GM21576 (cell line): ENCODE measurements around the gene PAFAH1B1.
"Not testable (repeated sequence)": the region's sequence is repeated elsewhere in the genome, so short reads cannot be mapped to it uniquely, and the experiment has no call there.

Experiments used
- ATAC-seq: cut with Tn5 transposase; IDR thresholded peaks from one replicate; pipeline ENCODE4 v1.9.1; 2021; ENCODE audit warnings: mild to moderate bottlenecking, moderate library complexity; ENCODE audit not compliant: unreplicated experiment

The PAFAH1B1 gene

DNA sequence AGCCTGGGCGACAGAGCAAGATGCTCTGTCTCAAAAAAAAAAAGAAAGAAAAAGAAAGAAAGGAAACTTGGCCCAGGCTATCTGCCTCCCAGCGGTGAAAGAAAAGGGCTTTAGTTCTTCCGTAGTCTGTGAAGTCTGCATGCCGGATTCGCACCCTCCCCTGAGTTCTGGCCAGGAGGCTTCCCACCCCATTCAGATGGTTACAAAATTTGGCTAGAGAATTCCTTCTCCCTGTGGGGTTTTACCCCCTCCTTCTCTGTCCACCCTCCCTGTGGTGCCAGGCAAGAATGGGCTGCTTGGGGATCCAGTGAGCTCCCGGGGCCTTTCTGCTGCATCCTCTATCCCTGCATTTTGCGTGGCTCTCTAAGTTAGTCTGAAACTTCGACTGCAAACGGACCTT, 37.8 kb downstream of the PAFAH1B1 start:
- no peak for ATAC-seq

DNA sequence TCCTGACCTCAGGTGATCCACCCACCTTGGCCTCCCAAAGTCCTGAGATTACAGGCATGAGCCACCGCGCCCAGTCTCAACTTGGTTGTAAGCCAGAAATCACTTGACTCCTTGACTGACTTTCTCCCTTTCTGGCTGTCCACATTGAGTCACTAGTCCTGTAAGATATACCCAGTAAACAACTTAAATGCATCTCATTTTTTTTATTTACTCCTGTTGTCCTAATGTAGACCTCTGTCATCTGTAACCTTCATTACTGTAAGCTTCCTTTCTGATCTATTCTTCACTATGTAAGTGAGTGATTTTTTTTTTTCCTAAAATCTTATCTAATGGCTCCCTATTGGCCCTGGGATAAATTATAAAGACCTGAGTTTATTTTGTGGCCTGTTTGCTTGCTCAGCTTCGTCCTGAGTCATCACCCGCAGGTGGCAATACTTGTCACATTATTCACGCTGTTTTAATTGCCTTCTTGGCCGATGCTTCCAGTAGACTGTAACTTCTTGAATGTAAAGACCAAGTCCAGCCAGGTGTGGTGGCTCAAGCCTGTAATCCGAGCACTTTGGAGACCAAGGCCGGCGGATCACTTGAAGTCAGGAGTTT, 41.0 kb downstream of the PAFAH1B1 start:
- no peak for ATAC-seq

DNA sequence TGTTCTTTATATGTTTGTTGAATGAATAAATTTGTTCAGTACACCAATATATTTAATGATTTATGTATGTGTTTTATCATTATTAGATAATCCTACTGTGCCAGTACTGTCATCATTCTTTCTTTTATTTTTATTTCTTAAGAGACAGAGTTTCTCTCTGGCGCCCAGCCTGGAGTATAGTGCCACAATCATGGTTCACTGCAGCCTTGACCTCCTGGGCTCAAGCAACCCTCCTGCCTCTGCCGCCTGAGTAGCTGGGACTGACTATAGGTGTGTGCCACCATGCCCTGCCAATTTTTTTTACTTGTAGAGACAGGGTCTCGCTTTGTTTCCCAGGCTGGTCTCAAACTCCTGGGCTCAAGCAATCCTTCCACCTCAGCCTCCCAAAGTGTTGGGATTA, 41.8 kb downstream of the PAFAH1B1 start:
- ATAC-seq: no peak

DNA sequence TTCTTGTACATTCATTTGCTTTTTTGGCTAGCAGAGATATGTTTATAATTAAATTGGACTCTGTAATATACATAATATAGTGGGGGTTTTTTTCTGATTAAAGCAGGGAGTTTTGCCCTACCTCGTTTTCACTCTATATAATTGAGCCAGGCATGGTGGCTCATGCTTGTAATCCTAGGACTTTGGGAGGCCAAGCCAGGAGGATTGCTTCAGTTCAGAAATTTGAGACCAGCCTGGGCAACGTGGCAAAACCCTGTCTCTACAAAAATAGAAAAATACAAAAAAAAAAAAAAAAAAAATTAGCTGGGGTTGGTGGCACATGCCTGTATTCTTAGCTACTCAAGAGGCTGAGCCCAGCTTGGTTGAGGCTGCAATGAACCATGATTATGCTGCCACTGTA, 42.2 kb downstream of the PAFAH1B1 start:
- no peak for ATAC-seq

DNA sequence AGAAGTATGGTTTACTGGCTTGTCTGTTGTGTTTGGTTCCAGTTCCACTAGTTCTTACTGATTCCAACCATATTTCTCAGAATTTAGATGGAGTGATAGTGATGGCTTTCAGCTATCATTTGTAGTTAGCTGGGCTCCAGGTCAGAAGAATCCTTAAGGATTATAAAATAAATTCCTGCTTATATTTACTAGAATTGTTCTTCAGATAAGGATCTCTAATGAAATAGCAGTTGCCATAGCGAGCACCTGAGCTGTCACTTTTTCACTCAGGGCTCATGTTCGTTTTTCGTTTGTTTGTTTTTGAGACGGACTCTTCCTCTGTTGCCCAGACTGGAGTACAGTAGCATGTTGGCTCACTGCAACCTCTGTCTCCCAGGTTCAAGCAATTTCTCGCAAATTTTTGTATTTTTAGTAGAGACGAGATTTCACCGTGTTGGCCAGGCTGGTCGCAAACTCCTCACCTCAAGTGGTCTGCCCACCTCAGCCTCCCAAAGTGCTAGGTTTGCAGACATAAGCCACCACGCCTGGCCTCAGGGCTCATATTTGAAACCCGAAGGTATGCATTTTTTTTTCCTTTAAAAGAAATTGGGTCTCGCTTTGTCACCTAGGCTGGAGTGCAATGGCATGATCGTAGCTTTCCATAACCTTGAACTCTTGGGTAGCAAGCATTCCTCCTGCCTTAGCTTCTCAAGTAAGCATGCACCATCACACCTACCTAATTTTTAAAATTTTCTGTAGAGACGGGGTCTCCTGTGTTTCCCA, 42.9 kb downstream of the PAFAH1B1 start:
- no peak for ATAC-seq

DNA sequence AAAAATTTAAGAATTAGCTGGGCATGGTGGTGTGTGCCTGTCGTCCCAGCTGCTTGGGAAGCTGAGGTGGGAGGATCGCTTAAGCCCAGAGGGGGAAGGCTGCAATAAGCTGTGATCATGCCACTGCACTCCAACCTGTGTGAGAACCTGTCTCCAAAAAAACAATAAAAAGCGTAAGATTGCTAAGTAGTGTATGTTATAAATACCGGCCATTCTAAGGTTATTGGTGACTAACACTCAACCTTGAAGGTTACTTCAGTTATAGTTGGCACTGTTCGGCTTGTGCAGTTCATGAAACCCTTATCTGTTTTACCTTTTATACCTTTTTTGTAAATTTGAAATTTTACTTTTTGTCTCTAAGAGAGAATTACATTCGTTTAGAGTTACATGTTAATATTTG, 44.0 kb downstream of the PAFAH1B1 start:
- no peak for ATAC-seq

DNA sequence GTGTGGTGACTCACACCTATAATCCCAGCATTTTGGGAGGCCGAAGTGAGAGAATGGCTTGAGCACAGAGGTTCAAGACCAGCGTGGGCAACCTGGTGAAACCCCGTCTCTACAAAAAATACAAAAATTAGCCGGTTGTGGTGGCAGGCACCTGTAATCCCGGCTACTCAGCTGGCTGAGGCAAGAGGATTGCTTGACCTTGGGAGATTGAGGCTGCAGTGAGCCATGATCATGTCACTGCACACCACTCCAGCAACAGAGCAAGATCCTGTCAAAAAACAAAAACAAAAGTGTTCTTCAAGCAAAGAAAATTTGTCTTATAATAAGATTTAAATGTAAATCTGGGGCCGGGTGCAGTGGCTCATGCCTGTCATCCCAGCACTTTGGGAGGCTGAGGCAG, 51.5 kb downstream of the PAFAH1B1 start:
- ATAC-seq: no peak

DNA sequence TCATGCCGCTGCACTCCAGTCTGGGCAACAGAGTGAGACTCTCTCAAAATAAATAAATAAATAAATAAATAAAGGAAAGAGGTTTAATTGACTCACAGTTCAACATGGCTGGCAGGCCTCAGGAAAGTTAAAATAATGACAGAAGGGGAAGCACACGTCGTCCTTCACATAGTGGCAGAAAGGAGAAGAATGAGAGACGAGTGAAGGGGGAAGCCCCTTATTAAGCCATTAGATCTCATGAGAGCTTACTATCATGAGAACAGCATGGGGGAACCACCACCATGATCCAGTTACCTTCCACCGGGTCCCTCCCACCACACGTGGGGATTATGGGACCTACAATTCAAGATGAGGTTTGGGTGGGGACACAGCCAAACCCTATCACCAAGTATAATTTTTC, 54.5 kb downstream of the PAFAH1B1 start:
- no peak for ATAC-seq

DNA sequence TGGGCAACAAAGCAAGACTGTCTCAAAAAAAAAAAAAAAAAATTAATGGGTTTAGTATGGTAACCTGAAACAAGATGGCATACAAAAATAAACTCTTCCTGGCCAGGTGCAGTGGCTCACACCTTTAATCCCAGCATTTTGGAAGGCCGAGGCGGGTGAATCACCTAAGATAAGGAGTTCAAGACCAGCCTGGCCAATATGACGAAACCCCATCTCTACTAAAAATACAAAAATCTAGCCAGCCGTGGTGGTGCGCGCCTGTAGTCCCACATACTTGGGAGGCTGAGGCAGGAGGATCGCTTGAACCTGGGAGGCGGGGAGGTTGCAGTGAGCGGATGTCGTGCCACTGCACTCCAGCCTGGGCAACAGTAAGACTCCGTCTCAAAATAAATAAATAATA, 55.7 kb downstream of the PAFAH1B1 start:
- ATAC-seq: no peak

DNA sequence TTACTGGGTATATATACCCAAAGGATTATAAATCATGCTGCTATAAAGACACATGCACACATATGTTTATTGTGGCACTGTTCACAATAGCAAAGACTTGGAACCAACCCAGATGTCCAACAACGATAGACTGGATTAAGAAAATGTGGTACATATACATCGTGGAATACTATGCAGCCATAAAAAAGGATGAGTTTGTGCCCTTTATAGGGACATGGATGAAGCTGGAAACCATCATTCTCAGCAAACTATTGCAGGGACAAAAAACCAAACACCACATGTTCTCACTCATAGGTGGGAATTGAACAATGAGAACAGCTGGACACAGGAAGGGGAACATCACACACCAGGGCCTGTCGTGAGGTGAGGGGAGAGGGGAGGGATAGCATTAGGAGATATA, 59.5 kb downstream of the PAFAH1B1 start:
- ATAC-seq: not testable (repeated sequence)

DNA sequence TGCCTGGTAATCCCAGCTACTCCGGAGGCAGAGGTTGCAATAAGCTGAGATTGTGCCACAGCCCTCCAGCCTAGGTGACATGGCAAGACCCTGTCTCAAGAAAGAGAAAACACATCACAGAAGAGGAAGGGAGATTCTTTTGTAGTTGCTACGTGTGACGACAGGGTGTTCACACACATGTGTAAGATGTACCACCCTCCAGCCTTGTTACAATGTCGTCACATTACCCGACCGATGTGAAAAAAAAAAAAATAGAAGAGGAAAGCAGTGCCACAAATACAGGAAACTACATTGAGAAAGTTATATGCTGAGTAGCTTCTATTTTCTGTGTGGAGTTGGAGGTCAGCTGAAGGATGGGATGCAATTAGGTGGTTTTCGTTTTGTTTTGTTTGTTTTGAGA, 62.1 kb downstream of the PAFAH1B1 start:
- ATAC-seq: no peak

DNA sequence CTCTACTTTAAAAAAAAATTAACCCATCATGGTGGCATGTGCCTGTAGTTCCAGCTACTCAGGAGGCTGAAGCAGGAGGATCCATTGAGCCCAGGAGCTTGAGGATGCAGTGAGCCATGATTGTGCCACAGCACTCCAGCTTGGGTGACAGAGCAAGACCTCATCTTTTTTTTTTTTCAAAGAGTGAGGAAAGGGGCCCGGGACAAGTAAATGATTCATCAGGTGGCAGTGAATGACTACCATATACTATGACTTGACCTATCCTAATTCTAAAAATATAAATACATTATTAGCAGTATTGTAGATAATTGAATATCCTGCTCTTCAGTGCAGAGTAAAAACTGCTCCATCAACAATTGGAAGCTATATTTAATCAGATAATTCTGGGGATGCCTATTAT, 62.8 kb downstream of the PAFAH1B1 start:
- ATAC-seq: no peak

DNA sequence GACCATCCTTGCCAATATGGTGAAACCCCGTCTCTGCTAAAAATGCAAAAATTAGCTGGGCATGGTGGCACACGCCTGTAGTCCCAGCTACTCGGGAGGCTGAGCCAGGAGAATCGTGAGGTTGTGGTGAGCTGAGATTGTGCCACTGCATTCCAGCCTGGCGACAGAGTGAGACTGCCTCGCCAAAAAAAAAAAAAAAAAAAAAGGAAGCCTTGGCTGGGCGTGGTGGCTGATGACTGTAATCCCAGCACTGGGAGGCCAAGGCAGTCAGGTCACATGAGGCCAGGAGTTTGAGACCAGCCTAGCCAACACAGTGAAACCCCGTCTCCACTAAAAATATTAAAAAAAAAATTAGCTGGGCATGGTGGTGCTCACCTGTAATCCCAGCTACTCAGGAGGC, 65.9 kb downstream of the PAFAH1B1 start:
- not testable (repeated sequence) for ATAC-seq

DNA sequence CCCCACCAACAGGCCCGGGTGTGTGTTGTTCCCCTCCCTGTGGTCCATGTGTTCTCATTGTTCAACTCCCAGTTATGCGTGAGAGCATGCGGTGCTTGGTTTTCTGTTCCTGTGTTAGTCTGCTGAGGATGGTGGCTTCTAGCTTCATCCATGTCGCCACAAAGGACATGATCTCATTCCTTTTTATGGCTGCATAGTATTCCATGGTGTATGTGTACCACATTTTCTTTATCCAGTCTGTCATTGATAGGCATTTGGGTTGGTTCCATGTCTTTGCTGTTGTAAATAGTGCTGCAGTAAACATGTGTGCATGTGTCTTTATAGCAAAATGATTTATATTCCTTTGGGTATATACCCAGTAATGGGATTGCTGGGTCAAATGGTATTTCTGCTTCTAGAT, 67.0 kb downstream of the PAFAH1B1 start:
- ATAC-seq: not testable (repeated sequence)

DNA sequence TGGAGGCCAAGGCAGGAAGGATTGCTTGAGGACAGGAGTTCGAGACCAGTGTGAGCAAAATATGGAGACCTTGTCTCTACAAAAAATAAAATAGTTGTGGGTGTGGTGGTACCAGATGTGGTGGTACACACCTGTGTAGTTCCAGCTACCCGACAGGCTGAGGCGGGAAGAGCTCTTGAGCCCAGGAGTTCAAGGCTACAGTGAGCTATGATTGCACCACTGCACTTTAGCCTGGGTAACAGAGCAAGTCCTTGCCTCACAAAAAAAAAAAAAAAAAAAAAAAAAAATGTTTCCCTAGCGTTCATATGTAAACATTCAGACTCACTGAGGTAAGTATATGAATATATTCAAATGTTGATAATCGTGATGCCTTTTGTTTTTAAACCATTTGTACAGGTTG, 78.6 kb downstream of the PAFAH1B1 start:
- ATAC-seq: no peak

DNA sequence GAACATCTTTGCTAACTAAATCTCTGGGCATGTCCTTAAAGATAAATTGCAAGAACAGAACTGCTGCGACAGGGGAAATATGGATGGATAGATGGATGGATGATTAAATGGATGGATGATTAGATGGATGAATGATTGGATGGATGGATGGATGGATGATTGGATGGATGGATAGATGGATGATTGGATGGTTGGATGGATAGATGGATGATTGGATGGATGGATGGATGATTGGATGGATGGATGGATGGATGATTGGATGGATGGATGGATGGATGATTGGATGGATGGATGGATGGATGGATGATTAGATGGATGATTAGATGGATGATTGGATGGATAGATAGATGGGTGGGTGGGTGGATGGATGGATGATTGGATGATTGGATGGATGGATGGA, 85.8 kb downstream of the PAFAH1B1 start:
- not testable (repeated sequence) for ATAC-seq

DNA sequence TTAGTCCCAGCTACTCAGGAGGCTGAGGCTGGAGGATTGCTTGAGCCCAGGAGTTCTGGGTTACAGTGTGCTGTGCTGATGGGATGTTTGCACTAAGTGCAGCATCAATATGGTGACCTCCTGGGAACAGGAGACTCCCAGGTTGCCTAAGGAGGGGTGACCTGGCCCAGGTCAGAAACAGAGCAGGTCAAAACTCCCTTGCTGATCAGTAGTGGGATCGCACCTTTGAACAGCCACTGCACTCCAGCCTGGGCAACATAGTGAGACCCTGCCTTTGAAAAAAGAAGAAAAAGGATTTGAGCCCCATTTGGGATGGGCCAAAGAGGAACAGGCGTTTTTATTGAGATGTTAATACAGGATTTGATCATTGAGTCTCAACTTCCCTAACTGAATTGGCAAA, 87.5 kb downstream of the PAFAH1B1 start:
- no peak for ATAC-seq

DNA sequence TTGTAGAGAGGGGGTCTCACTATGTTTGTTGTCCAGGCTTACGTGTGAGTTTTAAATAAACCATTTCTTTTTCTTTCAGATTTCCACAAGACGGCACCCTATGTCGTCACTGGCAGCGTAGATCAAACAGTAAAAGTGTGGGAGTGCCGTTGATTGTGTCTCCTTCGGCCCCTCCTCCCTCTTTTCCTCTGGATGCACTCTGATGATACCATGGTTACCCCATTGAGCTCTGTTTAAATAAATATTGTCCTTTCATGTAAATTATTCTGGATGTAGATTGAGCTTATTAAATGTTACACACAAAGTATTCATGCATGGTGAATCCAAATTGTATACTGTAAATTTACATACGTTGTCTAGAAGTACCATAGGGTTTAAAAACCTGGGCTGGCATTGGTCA, 88.2 kb downstream of the PAFAH1B1 start:
- ATAC-seq: no peak

DNA sequence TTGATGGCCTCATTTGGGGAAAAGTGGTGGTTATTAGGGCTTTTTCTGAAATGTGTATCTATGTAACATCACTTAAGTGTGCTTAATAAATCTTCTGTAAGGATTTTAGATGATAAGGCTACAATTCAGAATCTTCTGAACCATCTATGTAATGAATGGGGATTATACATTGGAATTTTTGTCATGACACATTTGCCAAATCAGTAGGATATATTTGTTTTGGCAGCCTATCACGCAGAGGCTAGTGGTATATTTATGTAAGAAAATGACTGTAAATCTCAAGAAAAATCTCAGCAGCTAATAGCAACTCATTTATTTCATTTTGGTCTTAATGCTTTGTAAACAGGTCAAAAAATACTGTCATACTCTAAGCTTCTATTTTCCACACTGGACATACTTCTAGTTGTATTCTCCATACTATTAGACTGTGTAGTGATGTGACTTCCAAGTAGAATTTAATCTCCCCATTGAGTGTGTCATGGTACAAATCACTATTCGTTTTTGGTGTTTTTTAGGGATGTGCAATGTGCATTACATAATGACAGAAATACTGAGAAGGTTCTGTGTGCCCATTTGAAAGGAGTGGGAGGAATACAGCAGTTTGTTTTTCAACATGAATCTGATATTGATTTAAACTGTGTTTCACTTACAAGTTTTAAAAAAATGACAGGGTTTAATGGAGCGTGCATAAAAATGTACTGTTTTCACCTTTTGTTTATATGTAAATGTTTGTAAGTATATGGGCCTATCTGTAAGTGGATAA, 88.9 kb downstream of the PAFAH1B1 start:
- no peak for ATAC-seq

DNA sequence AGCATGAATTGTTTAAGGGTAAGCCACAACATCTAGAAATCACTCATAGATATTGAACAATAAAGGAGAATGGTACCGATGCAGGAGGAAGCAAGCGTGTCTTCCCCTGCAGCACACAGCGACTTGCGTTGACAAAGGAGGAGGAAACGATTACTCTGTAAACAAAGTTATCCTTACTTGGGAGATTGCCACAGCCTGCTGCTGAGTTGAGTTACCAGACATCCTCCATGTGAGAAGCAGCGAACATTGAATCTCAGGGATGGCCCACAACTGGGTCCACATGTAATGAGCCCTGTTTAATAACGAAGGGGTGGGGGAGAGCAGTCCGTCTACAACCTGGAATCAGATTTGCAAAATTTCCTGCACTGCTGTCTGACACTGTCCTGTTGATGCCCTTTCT, 90.5 kb downstream of the PAFAH1B1 start:
- no peak for ATAC-seq

DNA sequence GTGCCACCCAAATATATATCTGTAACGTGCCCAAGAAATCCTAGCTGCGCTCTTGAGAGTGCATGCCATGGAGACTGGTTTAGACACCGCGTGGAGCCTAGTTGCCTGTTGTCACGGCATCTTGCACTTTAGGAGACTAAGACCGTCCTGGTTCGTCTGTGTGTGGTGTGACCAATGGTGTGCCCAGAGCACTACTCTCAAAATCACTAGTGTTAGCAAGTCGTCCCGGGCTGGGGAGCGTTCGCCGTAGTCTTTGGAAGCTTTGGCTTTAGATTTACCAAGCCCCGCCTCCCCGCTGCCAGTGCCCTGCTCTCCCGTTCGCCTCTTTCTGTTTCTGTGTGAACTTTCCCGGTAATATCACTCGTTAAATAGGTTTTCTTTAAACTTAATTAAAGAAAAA, 91.1 kb downstream of the PAFAH1B1 start:
- ATAC-seq: no peak

DNA sequence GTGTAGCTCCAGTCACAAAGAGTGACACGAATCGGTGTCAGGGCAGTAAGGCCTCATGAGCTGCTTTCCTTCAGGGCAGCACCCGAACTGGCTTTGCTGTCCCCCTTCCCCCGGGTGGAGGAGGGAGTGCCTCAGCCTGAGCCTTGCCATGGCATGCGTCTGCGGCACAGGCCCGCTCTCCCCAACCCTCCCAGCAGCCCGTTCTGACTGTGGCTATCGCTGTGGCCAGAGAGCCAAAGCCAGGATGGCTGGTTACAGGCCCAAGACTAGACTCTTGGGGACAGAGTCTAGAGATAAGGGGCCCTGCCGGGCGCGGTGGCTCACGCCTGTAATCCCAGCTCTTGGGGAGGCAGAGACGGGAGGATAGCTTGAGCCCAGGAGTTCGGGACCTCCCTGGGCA, 92.2 kb downstream of the PAFAH1B1 start:
- no peak for ATAC-seq
